ENCODE data around the gene NEK7. TPM values are rescaled to one million over a fixed set of nuclear protein-coding genes. Genes with fewer than 3 reads are reported as not detected.

Gene NEK7
- total RNA-seq, 4 donors from 2014 or later: 95.7 to 145 (median 132) TPM

- no peaks in the 10 kb centered on the region for H3K9me3 ChIP-seq
- no peaks in the 10 kb centered on the region for H3K27me3 ChIP-seq
- intact Hi-C loops (cut with DNase I; ENCODE audit: low total_unique reads): no loop called here
- no peak for TF ChIP-seq CTCF (IDR thresholded peaks at IDR 0.05)
- TF ChIP-seq POLR2A (IDR thresholded peaks at IDR 0.05): no peak
- DNase-seq: no peak
- H3K36me3 ChIP-seq: no peaks in the 10 kb centered on the region
- no peak overlapping the region for H3K4me3 ChIP-seq
- no peaks in the 10 kb centered on the region for H3K4me1 ChIP-seq
- H3K27ac ChIP-seq: no peak overlapping the region
These were observed 35.6 kb upstream of the NEK7 start for GRCh38 chr1:198121056-198121826.

GRCh38 chr1:198122693-198123092 is 34.1 kb upstream of the NEK7 start:
- Histone ChIP-seq H3K36me3 (no peaks in the 10 kb centered on the region), H3K27ac (no peak overlapping the region), H3K4me1 (no peaks in the 10 kb centered on the region), H3K4me3 (no peak overlapping the region), H3K27me3 (no peaks in the 10 kb centered on the region), H3K9me3 (no peaks in the 10 kb centered on the region)
- no peak for TF ChIP-seq POLR2A (IDR thresholded peaks at IDR 0.05)
- TF ChIP-seq CTCF (IDR thresholded peaks at IDR 0.05): no peak
- intact Hi-C loops (cut with DNase I; ENCODE audit: low total_unique reads): no loop called here
- DNase-seq: no peak

- Histone ChIP-seq H3K27ac (no peak overlapping the region), H3K27me3 (no peaks in the 10 kb centered on the region), H3K9me3 (no peaks in the 10 kb centered on the region), H3K4me3 (no peak overlapping the region), H3K36me3 (no peaks in the 10 kb centered on the region), H3K4me1 (no peaks in the 10 kb centered on the region)
- intact Hi-C loops (cut with DNase I; ENCODE audit: low total_unique reads): no loop called here
- TF ChIP-seq POLR2A (IDR thresholded peaks at IDR 0.05) (no peak), CTCF (IDR thresholded peaks at IDR 0.05) (no peak)
- DNase-seq: no peak
These were observed 33.7 kb upstream of the NEK7 start for GRCh38 chr1:198123133-198123532.

GRCh38 chr1:198124673-198125072 is 32.1 kb upstream of the NEK7 start:
- no peak overlapping the region for H3K4me3 ChIP-seq
- no peaks in the 10 kb centered on the region for H3K4me1 ChIP-seq
- no peaks in the 10 kb centered on the region for H3K9me3 ChIP-seq
- H3K27me3 ChIP-seq: no peaks in the 10 kb centered on the region
- no peak for TF ChIP-seq CTCF (IDR thresholded peaks at IDR 0.05)
- intact Hi-C loops (cut with DNase I; ENCODE audit: low total_unique reads): no loop called here
- no peak for DNase-seq
- no peak overlapping the region for H3K27ac ChIP-seq
- H3K36me3 ChIP-seq: no peaks in the 10 kb centered on the region

GRCh38 chr1:198125995-198126735 is 30.6 kb upstream of the NEK7 start:
- intact Hi-C loops (cut with DNase I; ENCODE audit: low total_unique reads): no loop called here
- no peaks in the 10 kb centered on the region for H3K9me3 ChIP-seq

More at GRCh38 chr1:198125995-198126735, 30.6 kb upstream of the NEK7 start:
- no peak for DNase-seq
- TF ChIP-seq CTCF (IDR thresholded peaks at IDR 0.05): no peak
- no peak for TF ChIP-seq POLR2A (IDR thresholded peaks at IDR 0.05)
- Histone ChIP-seq H3K27me3 (no peaks in the 10 kb centered on the region), H3K4me3 (no peak overlapping the region), H3K4me1 (no peaks in the 10 kb centered on the region), H3K27ac (no peak overlapping the region), H3K36me3 (no peaks in the 10 kb centered on the region)

Measured in uterus (tissue), 4 donors.